Middle frontal gyrus (tissue), 1 donor: ENCODE measurements around the gene POU3F2.

Experiments used
- DNase-seq: peaks from one replicate; pipeline ENCODE4 v3.0.0-alpha.2; 2015; ENCODE audit warnings: low spot score; ENCODE audit errors: extremely low spot score

Gene POU3F2

DNA sequence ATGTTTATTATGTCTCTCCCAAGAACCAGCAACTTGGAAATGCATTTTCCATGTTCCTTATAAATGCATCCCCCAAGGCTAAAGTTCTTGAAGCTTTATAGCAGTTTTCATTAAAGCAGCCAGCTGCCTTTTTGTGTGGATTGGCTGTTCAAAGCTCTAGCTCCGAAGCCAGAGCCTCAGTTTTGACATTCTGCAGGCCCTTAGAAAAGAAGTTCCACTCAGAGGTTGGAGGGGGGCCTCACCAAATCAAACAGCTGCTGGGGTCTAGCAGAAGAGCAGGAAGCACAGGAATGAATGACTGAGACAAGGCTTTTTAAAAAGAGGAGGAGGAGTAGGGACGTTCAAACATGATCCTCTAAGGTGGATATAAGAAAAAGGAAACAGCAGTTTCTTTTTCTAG, 4.2 kb upstream of the POU3F2 start:
- no peak for DNase-seq

DNA sequence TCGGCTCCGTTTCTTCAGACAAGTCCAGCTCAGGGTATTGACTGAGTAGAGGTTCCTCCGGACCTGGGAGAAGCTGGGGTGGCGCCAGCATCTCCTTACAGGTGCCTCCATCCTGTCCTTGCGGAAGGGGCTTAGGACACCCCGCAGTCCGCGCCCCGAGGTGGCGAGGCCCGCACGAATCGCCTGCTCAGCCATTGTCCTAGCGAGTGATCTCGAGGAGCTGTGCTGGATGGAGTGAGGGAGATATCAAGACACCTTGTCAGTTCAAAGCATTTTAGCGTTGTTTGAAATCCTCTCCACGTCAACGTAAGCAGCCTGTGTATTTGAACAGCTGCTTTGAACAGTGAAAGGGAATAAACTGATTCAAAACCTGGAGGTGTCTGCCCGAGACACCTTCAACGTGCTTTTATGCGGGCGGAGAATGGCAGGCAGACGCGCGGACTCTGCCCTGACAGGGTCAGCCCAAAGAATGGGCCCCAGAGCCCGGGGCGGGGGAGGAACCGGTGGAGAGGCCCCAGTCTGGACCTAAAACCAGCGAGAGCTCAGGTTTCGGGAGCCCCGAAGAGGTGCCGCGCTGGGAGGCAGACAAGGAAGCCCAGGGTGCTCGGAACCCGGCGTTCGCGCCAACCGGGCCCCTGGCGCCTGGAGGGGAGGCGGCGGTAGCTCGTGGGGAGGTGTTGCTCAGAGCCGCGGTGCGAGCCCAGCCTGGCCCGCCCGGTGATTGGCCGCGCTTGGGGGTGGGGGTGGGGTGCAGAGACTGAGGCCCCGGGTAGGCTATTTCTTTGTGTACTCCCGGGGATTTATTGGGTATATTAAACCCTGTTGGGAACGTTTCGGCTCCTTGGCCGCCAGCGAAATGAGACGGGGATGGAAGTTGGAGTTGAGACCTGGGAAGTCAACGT, 3.1 kb upstream of the POU3F2 start:
- no peak for DNase-seq

DNA sequence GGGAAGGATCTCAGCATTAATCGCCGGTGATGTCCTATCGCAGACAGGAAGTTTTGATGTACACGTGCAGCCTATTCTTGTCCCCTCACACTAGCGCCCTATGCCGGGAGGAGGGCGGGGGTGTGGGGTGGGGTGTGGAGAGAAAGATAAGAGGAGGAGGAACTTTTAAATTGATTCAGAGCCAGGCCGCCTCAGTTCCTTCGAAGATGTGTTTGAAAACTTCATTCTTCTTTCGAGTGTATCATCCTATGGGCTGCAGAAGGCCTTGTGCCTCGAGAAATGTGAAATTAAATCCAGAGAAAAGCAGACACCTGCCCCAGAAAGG, 2.5 kb upstream of the POU3F2 start:
- no peak for DNase-seq

DNA sequence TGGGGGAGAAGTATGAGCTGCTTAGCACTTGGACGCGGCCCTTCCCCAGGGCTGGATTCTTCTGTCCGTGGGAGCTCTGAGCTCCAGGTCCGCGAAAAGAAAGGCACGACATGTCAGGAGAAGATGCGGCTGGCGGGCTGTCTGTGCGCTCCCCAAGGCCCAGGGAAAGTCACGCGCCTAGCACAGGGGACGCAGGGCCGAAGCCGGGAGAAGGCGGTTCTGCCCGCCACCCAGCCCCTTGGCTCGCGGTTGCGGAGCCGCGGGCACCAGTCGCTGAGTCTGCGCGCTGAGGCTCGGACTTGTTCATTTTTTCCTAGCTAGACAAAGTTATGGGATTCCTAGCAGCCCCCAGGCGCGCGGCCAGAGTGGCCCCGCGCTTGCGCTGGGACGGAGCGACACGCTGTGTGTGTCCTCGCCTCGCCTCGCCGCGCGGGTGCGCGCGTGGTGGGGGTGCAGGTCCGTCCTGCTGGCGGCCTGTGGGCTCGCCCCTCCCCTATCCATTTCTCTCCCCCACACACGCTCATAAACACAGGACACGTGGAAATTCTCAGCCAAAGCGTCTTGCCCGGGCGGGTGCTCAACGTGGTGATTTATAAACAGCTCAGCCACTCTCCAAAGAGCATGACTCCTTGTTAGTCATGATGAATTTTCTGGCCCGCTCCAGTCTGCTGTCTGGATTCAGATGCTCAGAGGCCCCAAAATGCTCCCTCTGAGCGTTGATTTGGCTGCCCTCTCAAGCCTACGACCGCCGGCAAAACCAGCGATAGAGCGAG, 1.9 kb upstream of the POU3F2 start:
- no peak for DNase-seq

DNA sequence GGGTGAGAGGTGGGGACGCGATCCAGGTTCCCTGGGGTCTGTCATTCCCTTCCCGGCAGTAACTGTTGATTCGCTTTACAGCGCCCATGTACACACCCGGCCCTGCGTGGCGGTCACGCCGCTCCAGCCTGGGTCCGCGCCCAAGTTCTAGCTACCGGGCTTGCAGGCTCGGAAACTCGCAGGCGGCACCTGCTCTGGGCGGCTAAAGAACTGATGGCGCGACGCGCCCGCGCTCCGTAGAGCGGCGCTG, 1.4 kb upstream of the POU3F2 start:
- no peak for DNase-seq

DNA sequence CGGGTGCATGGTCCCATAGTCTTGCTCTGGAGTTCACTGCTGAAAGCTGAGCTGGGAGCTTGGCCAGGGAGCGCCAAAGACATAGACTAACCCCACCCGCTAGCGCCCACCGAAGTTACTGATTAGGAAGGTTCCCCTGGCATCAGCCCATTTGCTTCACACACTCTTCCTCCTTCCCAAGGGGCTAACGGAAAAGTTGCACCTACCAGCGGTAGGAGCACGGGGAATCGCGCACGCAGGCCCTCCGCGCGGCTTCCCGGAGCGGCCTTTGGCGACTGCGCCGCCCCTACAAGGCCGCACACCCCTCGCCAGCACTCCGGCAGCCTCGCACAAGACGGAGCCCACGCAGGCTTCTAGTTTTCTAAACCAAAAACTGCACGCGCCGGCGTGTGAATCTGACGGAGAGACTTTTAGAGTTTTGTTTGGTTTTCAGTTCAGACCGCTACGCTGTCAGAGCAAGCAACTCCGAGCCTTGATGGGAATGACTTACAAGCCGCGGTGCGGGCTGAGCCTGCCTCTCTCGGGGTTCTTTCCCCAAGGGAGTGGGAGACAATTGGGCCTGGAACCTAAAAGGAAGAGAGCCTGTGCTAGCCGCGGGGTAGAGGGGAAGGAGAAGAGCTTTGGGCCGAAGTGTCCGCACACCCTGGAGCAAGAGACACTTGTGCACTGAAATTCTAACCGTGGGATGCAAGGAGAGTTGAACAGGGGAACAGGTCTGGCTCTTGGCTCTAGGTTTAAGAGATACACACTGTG, 891 bp upstream of the POU3F2 start:
- no peak for DNase-seq

DNA sequence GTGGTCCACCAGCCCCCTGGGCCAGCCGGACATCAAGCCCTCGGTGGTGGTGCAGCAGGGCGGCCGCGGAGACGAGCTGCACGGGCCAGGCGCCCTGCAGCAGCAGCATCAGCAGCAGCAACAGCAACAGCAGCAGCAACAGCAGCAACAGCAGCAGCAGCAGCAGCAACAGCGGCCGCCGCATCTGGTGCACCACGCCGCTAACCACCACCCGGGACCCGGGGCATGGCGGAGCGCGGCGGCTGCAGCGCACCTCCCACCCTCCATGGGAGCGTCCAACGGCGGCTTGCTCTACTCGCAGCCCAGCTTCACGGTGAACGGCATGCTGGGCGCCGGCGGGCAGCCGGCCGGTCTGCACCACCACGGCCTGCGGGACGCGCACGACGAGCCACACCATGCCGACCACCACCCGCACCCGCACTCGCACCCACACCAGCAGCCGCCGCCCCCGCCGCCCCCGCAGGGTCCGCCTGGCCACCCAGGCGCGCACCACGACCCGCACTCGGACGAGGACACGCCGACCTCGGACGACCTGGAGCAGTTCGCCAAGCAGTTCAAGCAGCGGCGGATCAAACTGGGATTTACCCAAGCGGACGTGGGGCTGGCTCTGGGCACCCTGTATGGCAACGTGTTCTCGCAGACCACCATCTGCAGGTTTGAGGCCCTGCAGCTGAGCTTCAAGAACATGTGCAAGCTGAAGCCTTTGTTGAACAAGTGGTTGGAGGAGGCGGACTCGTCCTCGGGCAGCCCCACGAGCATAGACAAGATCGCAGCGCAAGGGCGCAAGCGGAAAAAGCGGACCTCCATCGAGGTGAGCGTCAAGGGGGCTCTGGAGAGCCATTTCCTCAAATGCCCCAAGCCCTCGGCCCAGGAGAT, 1.0 kb downstream of the POU3F2 start:
- DNase-seq, result no peak

DNA sequence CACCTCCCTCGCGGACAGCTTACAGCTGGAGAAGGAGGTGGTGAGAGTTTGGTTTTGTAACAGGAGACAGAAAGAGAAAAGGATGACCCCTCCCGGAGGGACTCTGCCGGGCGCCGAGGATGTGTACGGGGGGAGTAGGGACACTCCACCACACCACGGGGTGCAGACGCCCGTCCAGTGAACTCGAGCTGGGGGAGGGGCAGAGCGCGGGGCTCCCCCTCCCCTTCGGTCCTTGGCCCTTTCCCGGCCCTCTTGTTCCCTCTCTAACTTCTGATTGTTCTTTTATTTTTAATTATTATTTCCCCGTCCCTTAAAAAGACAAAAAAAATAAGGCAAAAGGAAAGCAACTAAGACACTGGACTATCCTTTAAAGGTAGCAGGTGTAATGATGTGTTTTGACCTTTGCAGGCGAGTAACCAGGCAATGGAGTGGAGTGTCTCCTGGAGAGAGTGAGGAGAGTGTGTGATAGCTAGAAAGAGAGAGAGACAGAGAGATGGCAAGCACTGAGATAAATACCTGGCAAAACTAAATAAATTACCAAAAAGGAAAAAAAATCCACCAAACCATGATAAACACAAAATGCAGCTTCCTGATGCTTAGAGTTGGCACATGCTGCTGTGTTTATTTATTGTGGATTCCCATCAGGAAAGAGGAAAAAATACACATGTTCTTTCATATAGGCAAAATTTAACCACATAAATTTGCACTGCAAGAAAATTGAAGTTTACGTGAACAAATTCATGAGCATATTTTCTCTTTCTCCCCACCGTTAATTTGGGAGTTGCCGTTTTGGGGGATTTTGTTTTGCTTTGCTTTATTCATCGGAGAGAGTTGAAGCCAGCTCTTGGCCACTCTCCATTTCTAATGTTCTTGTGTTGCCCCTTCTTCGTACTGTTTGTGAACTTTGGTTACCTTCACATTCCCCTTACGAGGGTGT, 1.9 kb downstream of the POU3F2 start:
- DNase-seq, result no peak

DNA sequence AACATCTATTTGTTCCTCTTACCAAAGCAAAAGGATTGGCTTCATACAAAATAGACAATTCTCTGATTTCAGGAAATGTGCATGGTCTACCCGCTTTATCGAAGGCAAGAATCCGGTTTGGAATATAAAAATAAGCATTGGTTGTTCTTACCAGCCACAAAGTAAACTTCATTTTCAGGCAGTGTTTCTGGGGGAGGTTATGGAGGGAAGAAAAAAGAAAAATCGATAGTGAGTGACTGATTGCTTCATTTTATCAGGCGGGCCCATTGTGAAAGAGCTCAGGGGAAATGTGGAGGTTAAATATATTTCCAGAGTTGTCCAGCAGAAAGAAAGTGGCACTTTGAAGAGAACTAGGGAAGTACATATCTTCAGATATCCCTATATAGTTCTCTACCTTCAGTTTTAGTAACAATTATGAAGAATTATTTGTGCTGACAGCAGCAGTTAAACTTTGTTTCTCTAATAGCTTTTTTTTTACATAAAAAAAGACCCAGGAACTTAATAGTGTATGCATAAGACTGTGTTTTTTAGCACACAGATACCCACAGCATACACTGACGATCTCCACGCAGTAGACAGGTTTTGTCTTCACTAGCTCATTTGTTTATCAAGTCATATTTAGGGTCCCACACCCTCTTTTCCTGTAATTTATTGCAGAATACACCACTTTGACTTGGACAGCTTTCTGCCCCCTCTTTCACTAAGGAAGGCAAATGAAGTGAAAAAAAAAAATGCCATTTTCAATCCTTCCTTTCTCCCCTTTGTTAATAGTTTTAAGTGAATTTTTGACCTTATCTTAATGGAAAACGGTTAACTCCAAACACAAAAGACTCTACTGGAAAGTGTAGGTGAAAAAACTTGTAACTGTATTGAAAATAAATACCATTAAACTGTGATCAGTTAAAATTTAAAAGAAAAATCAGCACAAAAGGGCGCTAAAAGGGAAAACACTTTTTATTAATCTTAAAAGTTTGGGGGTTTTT, 2.9 kb downstream of the POU3F2 start:
- no peak for DNase-seq

DNA sequence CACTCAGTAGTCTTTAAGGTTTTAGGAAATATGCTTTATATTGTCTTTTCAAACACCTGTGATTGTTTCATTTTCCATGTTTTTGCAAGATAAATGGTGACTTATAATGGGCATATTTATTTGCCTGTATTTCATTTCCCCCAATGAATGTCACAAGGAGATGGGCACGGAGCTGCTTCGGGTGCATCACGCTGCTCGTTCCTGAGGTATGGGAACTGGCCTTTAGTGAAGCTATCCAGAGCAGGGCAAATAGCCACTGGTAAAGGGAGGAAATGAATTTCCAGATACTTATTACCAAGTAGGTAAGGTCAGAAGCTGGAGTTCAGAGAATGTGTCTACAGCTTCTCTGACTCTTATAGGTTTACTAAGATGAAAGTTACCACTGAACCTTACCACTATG, 3.7 kb downstream of the POU3F2 start:
- DNase-seq, result no peak

DNA sequence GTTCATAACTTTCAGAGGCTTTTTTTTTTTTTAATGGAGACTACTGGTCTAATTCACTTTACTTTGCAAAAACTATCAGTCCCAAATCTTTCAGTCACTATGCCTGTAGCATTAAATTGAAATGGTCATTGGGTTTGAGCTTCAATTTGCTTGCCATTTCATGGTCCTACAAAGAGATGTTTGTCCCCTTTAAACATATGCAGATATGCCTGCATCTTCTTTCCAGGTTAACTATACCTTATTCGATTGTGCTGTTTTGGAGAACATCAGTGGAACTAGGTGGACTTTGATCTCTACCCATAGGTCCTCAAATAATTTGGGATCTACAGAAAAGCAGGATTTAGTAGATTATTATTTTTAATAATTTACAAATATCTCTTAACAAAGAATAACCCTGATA, 4.6 kb downstream of the POU3F2 start:
- no peak for DNase-seq

DNA sequence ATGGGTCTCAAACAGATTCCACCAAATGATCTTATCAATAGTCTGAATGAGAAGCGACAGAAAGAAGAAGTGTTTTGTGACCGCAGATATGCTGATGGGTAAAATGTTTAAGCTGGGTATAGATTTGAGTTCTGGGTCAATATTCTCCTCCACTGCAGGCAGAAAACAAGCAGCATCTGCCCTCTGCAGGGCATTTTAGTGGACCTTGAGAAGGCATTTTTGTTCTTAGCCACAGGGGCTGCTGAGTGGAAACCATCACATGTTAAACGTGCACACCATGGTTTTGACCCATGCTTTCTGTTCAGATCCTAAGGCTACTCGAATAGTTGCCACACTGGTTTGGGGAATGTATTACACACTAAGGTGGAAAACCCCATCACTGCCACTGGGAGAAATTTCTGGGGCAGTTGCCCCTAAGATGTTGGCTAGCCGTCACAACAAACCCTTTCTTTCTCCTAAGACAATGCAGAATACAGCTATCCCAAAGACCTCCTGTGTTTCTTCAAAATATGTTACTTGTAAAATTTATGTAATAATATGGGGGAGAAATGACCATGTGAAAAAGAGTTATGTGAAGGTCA, 5.5 kb downstream of the POU3F2 start:
- no peak for DNase-seq

DNA sequence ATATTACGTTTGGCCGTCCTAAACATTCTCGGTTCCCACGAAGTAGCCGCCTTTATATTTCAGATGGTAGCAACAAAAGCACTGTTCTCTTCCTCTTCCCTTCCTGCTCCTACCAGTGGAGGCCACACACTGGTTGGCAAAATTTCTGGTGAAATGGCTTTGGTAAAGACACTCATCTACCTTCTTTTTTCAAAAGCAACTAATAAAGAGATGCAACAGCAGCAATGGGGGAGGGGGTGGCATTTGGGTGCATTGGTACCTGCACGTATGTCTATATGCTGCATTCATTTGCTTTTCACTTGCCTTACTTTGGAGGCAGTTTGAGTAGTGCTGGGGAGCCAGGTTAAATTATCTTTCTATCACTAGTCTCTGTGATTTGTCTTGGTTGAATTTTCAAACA, 6.0 kb downstream of the POU3F2 start:
- DNase-seq, result no peak

DNA sequence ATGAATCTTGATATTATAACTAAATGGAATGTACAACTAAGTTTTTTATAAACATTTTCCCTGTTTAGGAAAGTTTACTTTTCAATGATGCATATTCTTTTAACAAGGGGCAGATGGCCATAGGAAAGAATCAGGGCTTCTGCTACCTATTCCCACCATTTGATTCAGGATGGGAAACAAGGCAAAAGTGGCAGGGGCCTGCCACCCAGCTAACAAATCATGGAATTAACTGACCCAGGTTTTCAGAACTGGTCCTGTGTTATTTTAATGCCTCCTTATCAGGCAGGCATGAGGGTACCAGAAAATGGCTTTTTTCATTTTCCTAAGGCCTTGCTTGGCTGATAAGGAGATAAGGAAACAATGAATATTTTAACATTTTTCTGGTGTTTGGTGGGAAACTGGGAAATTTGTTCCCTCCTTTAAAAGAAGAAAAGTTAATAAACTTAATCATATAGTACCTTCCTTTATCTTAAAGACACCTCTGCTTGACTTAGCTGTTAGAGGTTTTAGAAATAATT, 6.7 kb downstream of the POU3F2 start:
- no peak for DNase-seq

DNA sequence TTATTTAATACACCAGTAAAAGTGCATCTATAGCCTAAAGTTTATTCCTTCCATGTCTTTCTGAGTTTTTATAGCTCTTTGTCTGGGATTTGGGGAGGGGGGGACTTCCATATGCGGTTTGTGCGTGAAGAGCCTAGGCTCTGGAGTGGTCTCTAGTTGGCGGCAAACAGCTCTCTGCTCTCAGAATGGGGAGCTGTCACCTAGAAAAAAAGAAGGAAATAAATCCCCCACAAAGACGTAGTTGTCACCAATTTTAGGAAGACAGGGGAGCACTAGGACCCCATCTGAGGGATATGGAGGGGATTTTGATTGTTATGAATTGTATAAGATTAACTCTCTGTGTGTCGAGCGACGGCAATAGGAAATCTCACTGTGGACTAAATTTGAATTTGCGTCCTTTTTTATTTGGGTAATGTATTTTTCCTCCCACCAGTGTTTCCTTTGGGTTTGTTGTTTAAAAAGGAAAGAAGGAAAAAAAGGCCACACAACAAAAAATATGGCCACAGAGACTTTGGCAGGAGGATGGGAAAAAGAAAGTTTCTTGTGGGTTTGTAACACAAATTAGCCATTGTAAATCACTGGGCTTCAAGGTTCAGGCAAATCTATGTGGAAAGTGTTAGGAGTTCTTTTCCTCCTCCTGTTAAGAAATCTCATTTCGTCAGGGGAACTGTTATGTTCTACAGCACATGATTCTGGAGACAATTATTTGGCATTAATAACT, 7.4 kb downstream of the POU3F2 start:
- DNase-seq, result no peak

DNA sequence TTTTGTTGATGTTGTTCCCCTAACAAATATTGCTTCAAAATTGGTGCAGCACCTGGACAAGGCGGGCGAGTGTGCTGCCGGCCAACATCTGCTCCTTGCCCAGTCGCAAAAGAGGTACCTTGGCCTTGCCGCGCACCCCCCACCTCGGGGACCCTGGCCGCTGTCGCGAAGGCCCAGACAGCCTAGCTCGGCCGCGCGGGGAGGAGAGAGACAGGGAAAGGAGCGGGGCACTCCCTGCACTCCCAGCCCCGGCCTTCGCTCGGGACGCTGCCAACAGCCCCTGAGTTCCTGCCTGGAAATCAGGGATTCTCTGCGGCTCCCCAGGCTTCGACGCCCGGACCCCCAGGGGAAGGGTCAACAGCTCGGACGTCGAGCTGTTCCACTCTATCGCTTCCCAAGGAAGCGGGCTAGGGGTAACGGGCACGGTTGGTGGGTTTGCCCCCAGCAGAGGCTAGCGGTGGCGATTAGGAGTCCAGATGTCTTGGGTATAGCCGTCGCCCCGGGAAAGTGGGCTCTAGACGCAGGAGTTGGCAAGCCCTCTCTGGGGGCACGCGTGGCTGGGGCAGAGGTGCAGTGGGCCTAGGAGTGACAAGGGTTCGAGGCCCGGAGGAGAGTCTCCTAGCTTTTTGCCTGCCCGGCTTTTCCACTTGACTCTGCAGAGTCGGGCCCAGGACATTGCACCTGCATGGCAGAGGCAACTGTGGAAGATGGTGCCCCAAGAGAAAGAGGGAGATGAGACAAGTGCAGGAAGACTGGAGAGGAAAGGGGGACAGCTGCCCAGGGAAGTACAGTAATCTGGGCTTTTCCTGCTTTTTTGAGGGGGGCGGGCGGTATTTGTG, 8.2 kb downstream of the POU3F2 start:
- no peak for DNase-seq
